K562 (cell line): ENCODE data around the gene ANK3. TPM values are rescaled to one million over a fixed set of nuclear protein-coding genes. Genes with fewer than 3 reads are reported as not detected.

Source experiments
- ATAC-seq: fragments of 200-7000 bp; cut with Tn5 transposase; 3 replicates; pipeline ENCODE4 v1.9.1; 2020; ENCODE audit warnings: moderate library complexity
- BruUV-seq: library from RNA; stranded (reverse); fragments of 400-500 nt; replicated peaks from 2 replicates; lab custom pipeline; 2021; lab: Mats Ljungman, UMichigan
- CTCF ChIA-PET: fragments of 300-600 bp; formaldehyde crosslinking; extraction: SDS; loops from one replicate; lab custom pipeline; 2021; ENCODE audit warnings: low intra/inter-chr PET ratio; lab: Yijun Ruan, JAX
- POLR2A ChIA-PET: fragments of 300-600, 350-650 bp; sonication (Branson Sonifier 250); formaldehyde crosslinking; extraction: SDS; loops from one replicate; lab custom pipeline; 2021; ENCODE audit warnings: antibody characterized with exemption, inconsistent platforms; lab: Yijun Ruan, JAX
- DNase-seq, 4 experiments: peaks; one replicate each; pipeline versions ENCODE4 v3.0.0 to v3.0.0-alpha.2; 2011 to 2018; ENCODE audit warnings: low spot score in 3 of 4, mixed read lengths in 3 of 4; ENCODE audit errors: extremely low read depth in 1 of 4
- FAIRE-seq: peaks from 2 replicates; lab custom pipeline; 2011; peaks lifted over from hg19 to GRCh38; lab: Jason Lieb, UNC
- H2AFZ ChIP-seq: 2 replicates; pipeline ENCODE4 v1.6.0; 2011; ENCODE audit warnings: low read depth, low read length, control low read depth, inconsistent platforms
- H3K27ac ChIP-seq: fragments of 200-600 bp; 3 replicates; pipeline ENCODE4 v1.8.0; 2011; ENCODE audit warnings: low read depth, mild to moderate bottlenecking, control low read depth, inconsistent platforms, low read length, moderate library complexity, mixed read lengths; ENCODE audit errors: extremely low read depth
- H3K27me3 ChIP-seq, 2 experiments: fragments of 300-600 bp in 1 of 2; 2 replicates in 1 of 2; 3 replicates in 1 of 2; pipeline versions ENCODE4 v1.6.0 to v1.8.0; 2011; ENCODE audit warnings: inconsistent platforms in 2 of 2, low read length in 2 of 2, mild to moderate bottlenecking in 1 of 2, mixed read lengths in 1 of 2, moderate library complexity in 1 of 2; ENCODE audit not compliant: control insufficient read depth in 2 of 2, insufficient read depth in 2 of 2
- H3K36me3 ChIP-seq: fragments of 300-600 bp; 3 replicates; pipeline ENCODE4 v1.8.0; 2011; ENCODE audit warnings: mild to moderate bottlenecking, low read length, inconsistent platforms; ENCODE audit not compliant: control insufficient read depth, insufficient read depth
- H3K4me1 ChIP-seq, 2 experiments: fragments of 200-600 bp in 1 of 2; replicated peaks in 1 of 2; 2 replicates in 1 of 2; 3 replicates in 1 of 2; pipeline versions ENCODE4 v1.5.1 to v1.8.0; 2011; ENCODE audit warnings: inconsistent platforms in 2 of 2, low read length in 2 of 2, mild to moderate bottlenecking in 1 of 2, mixed read lengths in 1 of 2, moderate library complexity in 1 of 2; ENCODE audit not compliant: control insufficient read depth in 2 of 2, insufficient read depth in 2 of 2
- H3K4me2 ChIP-seq: 2 replicates; pipeline ENCODE4 v1.6.1; 2011; ENCODE audit warnings: low read length, control low read depth, inconsistent platforms, mixed read lengths; ENCODE audit not compliant: insufficient read depth
- H3K4me3 ChIP-seq: fragments of 200-600 bp; sonication (generic), shearing (Covaris generic); 2 replicates; pipeline ENCODE4 v1.5.1; 2016; ENCODE audit warnings: control low read depth, inconsistent platforms
- H3K79me2 ChIP-seq: fragments of 200-600 bp; 3 replicates; pipeline ENCODE4 v1.8.0; 2011; ENCODE audit warnings: low read length, inconsistent platforms; ENCODE audit not compliant: control insufficient read depth, insufficient read depth
- H3K9ac ChIP-seq, 2 experiments: 2 replicates each; pipeline versions ENCODE4 v1.6.0 to v1.6.1; 2011; ENCODE audit warnings: low read depth in 2 of 2, low read length in 2 of 2, control low read depth in 1 of 2, inconsistent platforms in 1 of 2, mild to moderate bottlenecking in 1 of 2, mixed read lengths in 1 of 2; ENCODE audit not compliant: insufficient read depth in 1 of 2
- H3K9me1 ChIP-seq: one replicate; pipeline ENCODE4 v1.6.0; 2011; ENCODE audit warnings: inconsistent platforms, mild to moderate bottlenecking, low read length, moderate library complexity; ENCODE audit not compliant: control insufficient read depth, insufficient read depth
- H3K9me3 ChIP-seq: replicated peaks from 2 replicates; pipeline ENCODE4 v1.5.1; 2011; ENCODE audit warnings: low read depth, low read length, inconsistent platforms; ENCODE audit not compliant: control insufficient read depth, insufficient read depth
- H4K20me1 ChIP-seq: replicated peaks from 2 replicates; pipeline ENCODE4 v1.6.1; 2011; ENCODE audit warnings: low read length, inconsistent platforms, mixed read lengths; ENCODE audit not compliant: control insufficient read depth, insufficient read depth
- MYC ChIP-seq, 2 experiments: fragments of 250-450 bp in 1 of 2; sonication (Bioruptor Pico) in 1 of 2; IDR thresholded peaks; 2 replicates each; pipeline versions ENCODE4 v1.5.1 to v1.6.1; 2012 to 2021; ENCODE audit warnings: low read depth in 2 of 2, borderline replicate concordance in 1 of 2, improper control_type of control experiment in 1 of 2, low read length in 1 of 2, mild to moderate bottlenecking in 1 of 2, moderate library complexity in 1 of 2
- PRPF4 ChIP-seq: fragments of 200-400 bp; formaldehyde crosslinking; IDR thresholded peaks from one replicate; pipeline ENCODE4 v1.6.1; 2017; ENCODE audit warnings: low read length, low read depth, mild to moderate bottlenecking; ENCODE audit not compliant: insufficient read depth, poor library complexity, severe bottlenecking
- SP1 ChIP-seq: sonication (generic); formaldehyde crosslinking; IDR thresholded peaks from 2 replicates; pipeline ENCODE4 v1.8.1; 2022; ENCODE audit warnings: mild to moderate bottlenecking, missing genetic modification reagents
- WGBS: fragments of 100-300 bp; shearing (Covaris generic); methylation state at CpG from one replicate; pipeline ENCODE4 v1.1.6; 2016; ENCODE audit warnings: low coverage, mixed read lengths; ENCODE audit not compliant: insufficient coverage; ENCODE audit errors: missing lambda C conversion rate; 5-methylcytosine and 5-hydroxymethylcytosine counted together
- in situ Hi-C: fragments of 300-500 bp; cut with MboI; formaldehyde crosslinking; loops from 4 replicates; pipeline ENCODE4 v1.15.0; 2018; ENCODE audit warnings: inconsistent platforms, mixed read lengths
- intact Hi-C: fragments of 100-400 bp; cut with micrococcal nuclease; formaldehyde crosslinking; loops from 2 replicates; pipeline ENCODE4 v1.14.2; 2022
- polyA plus RNA-seq, 8 experiments: library from polyadenylated mRNA; depleted of rRNA in 4 of 8; stranded (reverse) in 5 of 8; unstranded in 3 of 8; fragments of >200 nt; fragmentation: Nextera tagmentation in 2 of 8; fragmentation: Illumina TruSeq in 1 of 8; extraction: Ambion mirVana in 2 of 8; extraction: Trizol in 1 of 8; gene quantifications; 2 replicates each; pipeline versions ENCODE4 v1.2.1 to v1.2.3, GENCODE V29; 2011 to 2014; ENCODE audit warnings: inconsistent platforms in 1 of 8, missing spikeins in 1 of 8
- total RNA-seq, 7 experiments: library from RNA; depleted of rRNA in 6 of 7; stranded (reverse); fragments of >200 nt in 6 of 7; fragmentation: Illumina TruSeq in 2 of 7; extraction: Trizol in 2 of 7; gene quantifications; 2 replicates each; pipeline versions ENCODE4 v1.2.1 to v1.2.3, GENCODE V29; 2011 to 2021; ENCODE audit warnings: low replicate concordance in 1 of 7
- TF ChIP-seq, protein P1 (sequence below): fragments of 450-650 bp; formaldehyde crosslinking; conservative IDR thresholded peaks from 2 replicates; pipeline ENCODE4 v1.4.0; 2022; ENCODE audit warnings: mild to moderate bottlenecking, missing genetic modification characterization
- TF ChIP-seq, protein P2 (sequence below), 2 experiments: fragments of 450-650 bp; IDR thresholded peaks; 2 replicates each; pipeline ENCODE4 v1.6.1; 2018; ENCODE audit warnings: mild to moderate bottlenecking in 2 of 2, low read depth in 1 of 2; ENCODE audit not compliant: partially characterized antibody in 2 of 2
- TF ChIP-seq, protein P3 (sequence below): sonication (generic); formaldehyde crosslinking; IDR thresholded peaks from 2 replicates; pipeline ENCODE4 v1.9.0; 2022; ENCODE audit warnings: mild to moderate bottlenecking, missing genetic modification reagents

ANK3 gene
- total and polyA plus RNA-seq, 9 of the 15 experiments (the other 6 are each of a cell fraction or from before 2014, with no cell fraction given) = 10.0 to 32.3 (median 17.9) TPM

DNA sequence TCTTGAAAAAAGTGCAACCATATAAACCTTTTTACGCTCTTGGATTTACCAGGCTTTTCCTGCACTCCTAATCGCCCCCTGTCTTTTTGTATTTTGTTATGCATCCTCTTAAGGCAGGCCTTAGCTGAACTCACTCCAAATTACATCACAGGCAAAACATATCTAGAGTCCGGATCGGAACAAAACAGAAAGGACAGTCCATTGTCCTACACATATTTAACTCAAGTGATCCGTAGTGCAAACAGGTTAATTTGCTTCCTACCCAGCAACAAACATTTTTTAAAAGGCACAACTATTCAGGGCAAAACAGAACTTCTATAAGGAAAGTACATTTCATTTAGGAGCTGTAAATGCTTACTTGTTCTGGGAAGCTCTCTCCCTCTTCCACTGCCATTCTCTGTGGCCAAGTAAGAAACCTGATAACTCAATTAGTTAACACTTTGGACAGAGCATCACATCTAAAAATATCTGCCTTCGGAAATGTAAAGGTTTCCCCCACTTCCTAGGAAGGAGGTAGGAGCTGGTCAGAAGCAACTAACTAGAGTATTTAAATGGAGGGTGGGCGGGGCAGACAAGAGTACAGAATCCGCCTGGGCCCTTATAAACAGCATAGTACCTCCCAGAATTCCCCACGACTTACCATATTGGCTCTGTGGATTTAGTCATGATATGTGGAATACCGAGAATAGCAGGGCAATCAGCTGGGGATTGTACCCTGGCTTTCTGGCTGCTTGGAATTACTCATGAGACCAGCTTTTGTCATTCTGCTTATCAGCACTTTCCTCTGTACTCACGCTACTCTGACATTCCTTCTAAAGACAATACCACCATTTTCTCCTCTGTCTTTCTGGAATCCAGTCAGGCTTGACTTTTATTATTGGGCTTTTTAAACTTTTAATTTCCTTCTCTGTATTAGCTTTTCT lies 89.5 kb downstream of the ANK3 start:
- H3K27me3 ChIP-seq = no peaks in the 10 kb centered on the region
- no peaks in the 10 kb centered on the region for H4K20me1 ChIP-seq
- H3K4me1 ChIP-seq = peaks cover 7 to 24% of the 10 kb centered on the region in 2 experiments; a peak in 4 of 5 replicates
- H2AFZ ChIP-seq = peak overlapping the region; percentile 97
- ChIA-PET CTCF (interaction anchor here (1.0 kb wide), 1 partner anchor 201 kb away, joined by 4 read pairs; no protein-coding TSS in a partner anchor), POLR2A (interaction anchor here (0.6 to 4.3 kb wide), 13 partner anchors 9 to 157 kb away, joined by 3 to 28 read pairs (median 3); no protein-coding TSS in a partner anchor)
- H3K36me3 ChIP-seq = no peaks in the 10 kb centered on the region
- peak overlapping the region; percentile 41 to 77; a peak in 3 of 4 replicates for H3K9ac ChIP-seq
- no peaks in the 10 kb centered on the region for H3K9me1 ChIP-seq
- peak; percentile 65 to 90 (median 70) for DNase-seq
- H3K4me2 ChIP-seq = peak overlapping the region; percentile 80
- WGBS = 1% methylated on average over 11 of the region's 11 CpGs
- intact Hi-C loops (loop anchor here (2.0 to 10.0 kb wide), 2 partner anchors 61 to 485 kb away; no protein-coding TSS in a partner anchor), in situ Hi-C loops (no loop called here)
- no peaks in the 10 kb centered on the region for H3K9me3 ChIP-seq
- peak; percentile 85 for ATAC-seq
- peak overlapping the region; percentile 88 for H3K27ac ChIP-seq
- peaks cover 29% of the 10 kb centered on the region for H3K79me2 ChIP-seq
- BruUV-seq = TSS peak; percentile 81
- peak; percentile 75 for FAIRE-seq
- peak overlapping the region; percentile 36 for H3K4me3 ChIP-seq
- TF ChIP-seq, protein P1, sequence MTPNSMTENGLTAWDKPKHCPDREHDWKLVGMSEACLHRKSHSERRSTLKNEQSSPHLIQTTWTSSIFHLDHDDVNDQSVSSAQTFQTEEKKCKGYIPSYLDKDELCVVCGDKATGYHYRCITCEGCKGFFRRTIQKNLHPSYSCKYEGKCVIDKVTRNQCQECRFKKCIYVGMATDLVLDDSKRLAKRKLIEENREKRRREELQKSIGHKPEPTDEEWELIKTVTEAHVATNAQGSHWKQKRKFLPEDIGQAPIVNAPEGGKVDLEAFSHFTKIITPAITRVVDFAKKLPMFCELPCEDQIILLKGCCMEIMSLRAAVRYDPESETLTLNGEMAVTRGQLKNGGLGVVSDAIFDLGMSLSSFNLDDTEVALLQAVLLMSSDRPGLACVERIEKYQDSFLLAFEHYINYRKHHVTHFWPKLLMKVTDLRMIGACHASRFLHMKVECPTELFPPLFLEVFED (CRISPR knock-in tag) = 0 out of 2 replicates have a peak, but pooled peaks have one; percentile 49
- no peak for TF ChIP-seq PRPF4
- TF ChIP-seq MYC (IDR thresholded peaks at IDR 0.05; ENCODE audit: low read depth, low read length) = no peak; the same call in 1 of the 2 replicates
- no peak for TF ChIP-seq MYC (CRISPR knock-in tag; IDR thresholded peaks at IDR 0.05; ENCODE audit: borderline replicate concordance, low read depth)
- TF ChIP-seq, protein P2, sequence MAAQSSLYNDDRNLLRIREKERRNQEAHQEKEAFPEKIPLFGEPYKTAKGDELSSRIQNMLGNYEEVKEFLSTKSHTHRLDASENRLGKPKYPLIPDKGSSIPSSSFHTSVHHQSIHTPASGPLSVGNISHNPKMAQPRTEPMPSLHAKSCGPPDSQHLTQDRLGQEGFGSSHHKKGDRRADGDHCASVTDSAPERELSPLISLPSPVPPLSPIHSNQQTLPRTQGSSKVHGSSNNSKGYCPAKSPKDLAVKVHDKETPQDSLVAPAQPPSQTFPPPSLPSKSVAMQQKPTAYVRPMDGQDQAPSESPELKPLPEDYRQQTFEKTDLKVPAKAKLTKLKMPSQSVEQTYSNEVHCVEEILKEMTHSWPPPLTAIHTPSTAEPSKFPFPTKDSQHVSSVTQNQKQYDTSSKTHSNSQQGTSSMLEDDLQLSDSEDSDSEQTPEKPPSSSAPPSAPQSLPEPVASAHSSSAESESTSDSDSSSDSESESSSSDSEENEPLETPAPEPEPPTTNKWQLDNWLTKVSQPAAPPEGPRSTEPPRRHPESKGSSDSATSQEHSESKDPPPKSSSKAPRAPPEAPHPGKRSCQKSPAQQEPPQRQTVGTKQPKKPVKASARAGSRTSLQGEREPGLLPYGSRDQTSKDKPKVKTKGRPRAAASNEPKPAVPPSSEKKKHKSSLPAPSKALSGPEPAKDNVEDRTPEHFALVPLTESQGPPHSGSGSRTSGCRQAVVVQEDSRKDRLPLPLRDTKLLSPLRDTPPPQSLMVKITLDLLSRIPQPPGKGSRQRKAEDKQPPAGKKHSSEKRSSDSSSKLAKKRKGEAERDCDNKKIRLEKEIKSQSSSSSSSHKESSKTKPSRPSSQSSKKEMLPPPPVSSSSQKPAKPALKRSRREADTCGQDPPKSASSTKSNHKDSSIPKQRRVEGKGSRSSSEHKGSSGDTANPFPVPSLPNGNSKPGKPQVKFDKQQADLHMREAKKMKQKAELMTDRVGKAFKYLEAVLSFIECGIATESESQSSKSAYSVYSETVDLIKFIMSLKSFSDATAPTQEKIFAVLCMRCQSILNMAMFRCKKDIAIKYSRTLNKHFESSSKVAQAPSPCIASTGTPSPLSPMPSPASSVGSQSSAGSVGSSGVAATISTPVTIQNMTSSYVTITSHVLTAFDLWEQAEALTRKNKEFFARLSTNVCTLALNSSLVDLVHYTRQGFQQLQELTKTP (IDR thresholded peaks at IDR 0.05; ENCODE audit: low read depth in 1 of 2, partially characterized antibody in 2 of 2) = peak in 1 of 2 experiments; percentile 23
- TF ChIP-seq SP1 = peak; percentile 57
- TF ChIP-seq, protein P3, sequence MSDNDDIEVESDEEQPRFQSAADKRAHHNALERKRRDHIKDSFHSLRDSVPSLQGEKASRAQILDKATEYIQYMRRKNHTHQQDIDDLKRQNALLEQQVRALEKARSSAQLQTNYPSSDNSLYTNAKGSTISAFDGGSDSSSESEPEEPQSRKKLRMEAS = no peak
